Measurements from ENCODE around the gene CAMTA1. TPM values are rescaled to one million over a fixed set of nuclear protein-coding genes. Genes with fewer than 3 reads are reported as not detected.

CAMTA1 gene
- total RNA-seq, 1 donor from 2014 or later, result 99.0 TPM

DNA sequence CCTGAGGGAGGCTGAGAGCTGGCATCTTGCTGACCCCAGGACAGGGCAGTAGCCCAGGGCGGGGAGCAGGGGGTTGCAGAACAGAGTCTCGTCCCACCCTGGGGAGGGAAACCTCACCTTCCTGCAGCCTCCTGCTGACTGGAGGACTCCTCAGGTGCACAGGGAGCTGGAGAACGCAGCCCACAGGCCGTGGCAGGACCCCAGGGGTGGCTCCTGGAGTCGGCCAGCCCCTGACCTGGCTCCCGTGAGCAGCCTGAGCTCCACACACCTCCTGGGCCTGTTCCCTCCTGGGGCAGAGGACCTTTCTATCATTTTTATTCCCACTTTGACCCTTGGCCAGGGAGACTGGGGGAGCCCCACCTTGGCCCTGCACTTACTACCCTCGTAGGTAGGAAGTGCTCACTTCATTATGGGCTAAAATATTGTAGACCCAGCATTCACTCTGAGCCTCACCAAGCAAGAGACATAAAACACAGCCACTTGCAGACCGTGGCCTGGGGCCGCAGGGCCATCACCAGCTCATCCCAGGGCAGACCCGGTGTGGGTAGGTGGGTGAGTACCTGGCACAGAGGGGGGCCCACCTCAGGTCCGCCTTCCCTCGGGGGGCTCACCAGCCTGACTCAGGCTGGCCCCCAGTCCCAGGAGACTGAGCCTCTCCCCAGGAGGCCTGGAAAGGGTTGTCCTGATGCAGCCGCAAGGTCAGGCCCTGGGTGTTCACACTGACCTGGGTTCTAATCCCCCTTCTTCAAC is 698.6 kb downstream of the CAMTA1 start:
- Mint-ChIP-seq H3K36me3 (ENCODE audit: insufficient read depth) (no peaks in the 10 kb centered on the region), H3K9me3 (ENCODE audit: low read depth) (no peaks in the 10 kb centered on the region)
- TF ChIP-seq, protein P1, sequence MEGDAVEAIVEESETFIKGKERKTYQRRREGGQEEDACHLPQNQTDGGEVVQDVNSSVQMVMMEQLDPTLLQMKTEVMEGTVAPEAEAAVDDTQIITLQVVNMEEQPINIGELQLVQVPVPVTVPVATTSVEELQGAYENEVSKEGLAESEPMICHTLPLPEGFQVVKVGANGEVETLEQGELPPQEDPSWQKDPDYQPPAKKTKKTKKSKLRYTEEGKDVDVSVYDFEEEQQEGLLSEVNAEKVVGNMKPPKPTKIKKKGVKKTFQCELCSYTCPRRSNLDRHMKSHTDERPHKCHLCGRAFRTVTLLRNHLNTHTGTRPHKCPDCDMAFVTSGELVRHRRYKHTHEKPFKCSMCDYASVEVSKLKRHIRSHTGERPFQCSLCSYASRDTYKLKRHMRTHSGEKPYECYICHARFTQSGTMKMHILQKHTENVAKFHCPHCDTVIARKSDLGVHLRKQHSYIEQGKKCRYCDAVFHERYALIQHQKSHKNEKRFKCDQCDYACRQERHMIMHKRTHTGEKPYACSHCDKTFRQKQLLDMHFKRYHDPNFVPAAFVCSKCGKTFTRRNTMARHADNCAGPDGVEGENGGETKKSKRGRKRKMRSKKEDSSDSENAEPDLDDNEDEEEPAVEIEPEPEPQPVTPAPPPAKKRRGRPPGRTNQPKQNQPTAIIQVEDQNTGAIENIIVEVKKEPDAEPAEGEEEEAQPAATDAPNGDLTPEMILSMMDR (IDR thresholded peaks at IDR 0.05; ENCODE audit: unreplicated experiment), result no peak

DNA sequence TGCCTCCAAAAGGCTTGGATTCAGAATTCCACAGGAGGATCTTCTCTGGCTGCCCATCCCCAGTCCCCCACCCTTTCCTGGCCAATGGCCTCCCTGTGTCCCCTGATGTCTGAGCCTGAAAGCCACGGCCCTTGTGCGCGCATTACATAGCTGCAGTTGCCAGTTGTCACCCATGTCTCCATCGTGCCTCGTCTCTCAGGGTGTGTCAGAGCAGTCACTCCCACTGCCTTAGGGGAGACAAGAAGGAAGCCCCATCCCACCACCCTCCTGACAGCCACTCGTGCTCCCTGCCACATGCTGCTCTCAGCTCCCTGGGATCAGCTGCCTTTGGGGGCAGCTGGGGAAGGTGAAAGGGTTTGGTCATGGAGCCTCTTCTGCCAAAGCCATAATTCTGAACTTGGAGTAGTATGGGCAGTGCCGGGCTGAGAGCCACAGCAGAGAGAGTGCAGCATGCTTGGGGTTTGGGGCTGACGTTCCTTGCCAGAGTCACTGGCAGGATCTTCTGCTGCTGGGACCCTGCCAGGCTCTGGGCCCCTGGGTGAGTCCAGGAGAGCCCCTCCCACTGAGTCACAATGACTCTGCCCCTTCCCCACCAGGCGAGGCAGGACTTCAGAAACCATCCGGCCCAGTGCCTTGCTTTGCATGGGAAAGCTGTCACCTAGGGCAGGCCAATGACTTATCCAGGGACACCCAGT is 700.0 kb downstream of the CAMTA1 start:
- Mint-ChIP-seq H3K4me3 (ENCODE audit: low read depth) (no peak overlapping the region), H3K9me3 (ENCODE audit: low read depth) (no peaks in the 10 kb centered on the region), H3K27me3 (peaks cover 4% of the 10 kb centered on the region), H3K36me3 (ENCODE audit: insufficient read depth) (no peaks in the 10 kb centered on the region), H3K4me1 (ENCODE audit: low read depth) (no peaks in the 10 kb centered on the region), H3K27ac (no peak overlapping the region)
- no peak for DNase-seq (ENCODE audit: low spot score, unreplicated experiment)
- TF ChIP-seq, protein P1 (IDR thresholded peaks at IDR 0.05; ENCODE audit: unreplicated experiment), result no peak

More for the DNA sequence above, 698.6 kb downstream of the CAMTA1 start:
- no peak for DNase-seq (ENCODE audit: low spot score, unreplicated experiment)
- no peak overlapping the region for H3K27ac Mint-ChIP-seq
- H3K4me1 Mint-ChIP-seq (ENCODE audit: low read depth), result no peaks in the 10 kb centered on the region
- peaks cover 4% of the 10 kb centered on the region for H3K27me3 Mint-ChIP-seq
- H3K4me3 Mint-ChIP-seq (ENCODE audit: low read depth), result no peak overlapping the region

DNA sequence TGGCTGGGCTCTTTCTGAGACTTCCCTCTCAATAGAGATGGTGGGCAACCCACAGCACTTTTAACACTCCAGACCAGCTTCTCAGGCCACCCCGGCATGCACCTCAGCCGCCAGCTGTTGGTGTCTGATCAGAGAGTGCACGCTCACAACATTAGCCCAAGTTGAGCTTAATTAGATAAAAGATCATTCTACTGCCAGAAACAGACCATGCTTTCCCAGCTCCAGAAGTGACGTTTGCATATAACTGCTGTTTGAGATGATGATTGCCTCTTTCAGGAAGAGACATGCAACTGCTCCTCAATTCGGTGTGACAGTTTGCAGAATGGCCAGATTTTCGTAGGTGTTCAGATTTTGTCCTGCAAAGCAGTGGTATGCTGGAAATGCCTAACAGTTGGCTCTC is 700.6 kb downstream of the CAMTA1 start:
- H3K27ac Mint-ChIP-seq, result no peak overlapping the region
- no peaks in the 10 kb centered on the region for H3K9me3 Mint-ChIP-seq (ENCODE audit: low read depth)
- no peak overlapping the region for H3K4me3 Mint-ChIP-seq (ENCODE audit: low read depth)
- TF ChIP-seq, protein P1 (IDR thresholded peaks at IDR 0.05; ENCODE audit: unreplicated experiment), result no peak
- peaks cover 4% of the 10 kb centered on the region for H3K27me3 Mint-ChIP-seq
- no peaks in the 10 kb centered on the region for H3K4me1 Mint-ChIP-seq (ENCODE audit: low read depth)
- no peak for DNase-seq (ENCODE audit: low spot score, unreplicated experiment)
- H3K36me3 Mint-ChIP-seq (ENCODE audit: insufficient read depth), result no peaks in the 10 kb centered on the region

DNA sequence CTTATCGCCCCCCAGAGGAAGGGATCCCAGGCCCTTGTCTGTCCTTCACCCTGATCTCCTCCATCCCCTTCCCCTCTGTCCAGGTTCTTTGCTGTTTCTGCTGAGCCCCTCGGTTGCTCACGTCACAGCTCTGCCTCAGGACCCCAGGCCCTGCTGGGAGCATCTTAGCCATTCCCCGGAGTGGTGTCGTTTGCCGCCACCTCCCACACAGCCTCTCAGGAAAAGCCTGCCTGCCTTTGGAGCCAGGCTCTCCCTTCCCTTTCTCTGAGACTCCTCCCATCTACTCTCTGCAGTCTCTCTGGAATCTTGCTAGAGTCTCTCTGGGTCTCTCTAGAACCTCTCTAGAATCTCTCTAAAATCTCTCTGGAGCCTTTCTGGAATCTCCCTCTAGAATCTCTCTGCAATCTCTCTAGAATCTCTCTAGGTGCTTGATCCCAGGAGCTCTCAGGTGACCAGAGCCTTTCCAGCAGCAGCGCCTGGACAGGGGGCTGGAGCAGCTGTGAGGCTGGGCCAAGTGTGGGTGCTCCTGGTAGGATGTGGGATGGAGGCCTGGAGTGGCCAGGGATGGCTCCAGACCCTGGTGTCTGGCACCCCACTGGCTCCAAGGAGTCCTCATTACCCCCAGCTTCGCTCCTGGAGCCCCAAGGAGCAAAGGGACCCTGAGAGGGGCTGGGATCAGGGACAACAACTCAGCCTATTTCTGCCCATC is 702.7 kb downstream of the CAMTA1 start:
- Mint-ChIP-seq H3K4me3 (ENCODE audit: low read depth) (no peak overlapping the region), H3K36me3 (ENCODE audit: insufficient read depth) (no peaks in the 10 kb centered on the region), H3K4me1 (ENCODE audit: low read depth) (peaks cover 4% of the 10 kb centered on the region)

DNA sequence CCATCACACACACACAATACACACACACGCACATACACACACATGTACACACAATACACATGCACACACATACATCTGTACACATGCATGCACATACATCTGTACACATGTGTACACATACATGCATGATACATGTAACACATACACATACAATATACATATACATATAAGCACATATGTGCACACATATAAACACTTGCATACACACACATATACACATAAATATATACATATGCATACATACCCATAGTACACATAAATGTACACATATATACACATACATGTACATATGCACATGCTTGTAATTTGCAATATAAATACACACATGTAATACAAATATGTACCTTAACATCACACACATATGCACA is 703.2 kb downstream of the CAMTA1 start:
- no peaks in the 10 kb centered on the region for H3K36me3 Mint-ChIP-seq (ENCODE audit: insufficient read depth)
- no peak for DNase-seq (ENCODE audit: low spot score, unreplicated experiment)
- H3K27me3 Mint-ChIP-seq, result no peaks in the 10 kb centered on the region
- no peaks in the 10 kb centered on the region for H3K9me3 Mint-ChIP-seq (ENCODE audit: low read depth)
- H3K27ac Mint-ChIP-seq, result no peak overlapping the region
- H3K4me1 Mint-ChIP-seq (ENCODE audit: low read depth), result peaks cover 4% of the 10 kb centered on the region
- no peak overlapping the region for H3K4me3 Mint-ChIP-seq (ENCODE audit: low read depth)
- TF ChIP-seq, protein P1 (IDR thresholded peaks at IDR 0.05; ENCODE audit: unreplicated experiment), result no peak

More for the DNA sequence above, 702.7 kb downstream of the CAMTA1 start:
- no peak for DNase-seq (ENCODE audit: low spot score, unreplicated experiment)
- H3K27me3 Mint-ChIP-seq, result peaks cover 3% of the 10 kb centered on the region
- no peaks in the 10 kb centered on the region for H3K9me3 Mint-ChIP-seq (ENCODE audit: low read depth)
- TF ChIP-seq, protein P1 (IDR thresholded peaks at IDR 0.05; ENCODE audit: unreplicated experiment), result no peak
- H3K27ac Mint-ChIP-seq, result no peak overlapping the region

Measured in progenitor cell of endocrine pancreas (in vitro differentiated cells).